Mucosa of gallbladder (tissue), 1 donor: Measurements from ENCODE around the gene RSAD1. TPM values are rescaled to one million over a fixed set of nuclear protein-coding genes. Genes with fewer than 3 reads are reported as not detected.

Experiments used
- DNase-seq: peaks from one replicate; pipeline ENCODE4 v3.0.0-alpha.2; 2020; ENCODE audit warnings: low spot score
- total RNA-seq: library from RNA; stranded (reverse); gene quantifications from one replicate; pipeline ENCODE4 v1.2.1, GENCODE V29; 2021
- donor health status: DM: no; HTN: no; CAD: no.

The RSAD1 gene
- total RNA-seq, 1 donor from 2014 or later: 35.4 TPM

- no peak for DNase-seq
Observed at GRCh38 chr17:50495217-50495823, 16.7 kb downstream of the RSAD1 start.

- DNase-seq: no peak
Observed at GRCh38 chr17:50495918-50496317, 17.3 kb downstream of the RSAD1 start.

- no peak for DNase-seq
Observed at GRCh38 chr17:50498021-50498874, 19.6 kb downstream of the RSAD1 start.

DNA sequence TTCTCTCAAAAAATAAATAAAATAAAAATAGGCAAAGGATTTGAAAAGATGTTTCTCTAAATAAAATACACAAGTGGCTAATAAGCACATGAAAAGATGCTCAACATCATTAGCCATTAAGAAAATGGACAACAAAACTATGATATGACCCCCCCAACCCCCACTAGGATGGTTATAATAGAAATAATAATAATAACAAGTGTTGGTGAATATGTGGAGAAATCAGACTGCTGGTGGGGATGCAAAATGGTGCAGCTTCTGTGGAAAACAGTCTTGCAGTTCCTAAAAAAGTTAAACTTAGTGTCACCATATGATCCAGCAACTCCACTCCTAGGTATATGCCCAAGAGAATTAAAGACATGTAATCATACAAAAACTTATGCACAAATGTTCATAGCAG is 20.6 kb downstream of the RSAD1 start:
- no peak for DNase-seq

DNA sequence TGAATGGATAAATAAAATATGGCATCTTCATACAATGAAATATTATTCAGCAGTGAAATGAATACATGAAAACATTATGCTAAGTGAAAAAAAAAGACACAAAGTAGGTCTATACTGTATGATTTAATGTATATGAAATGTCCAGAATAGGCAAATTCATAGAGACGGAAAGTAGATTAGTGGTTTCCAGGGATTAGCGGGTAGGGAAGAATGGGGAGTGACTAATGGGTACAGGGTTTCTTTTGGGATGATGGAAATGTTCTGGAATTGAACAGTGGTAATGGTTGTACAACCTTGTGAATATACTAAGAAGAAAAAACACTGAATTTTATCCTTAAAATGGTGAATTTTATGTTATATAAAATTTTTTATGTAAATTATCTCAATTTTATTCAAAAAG is 21.1 kb downstream of the RSAD1 start:
- DNase-seq: no peak

DNA sequence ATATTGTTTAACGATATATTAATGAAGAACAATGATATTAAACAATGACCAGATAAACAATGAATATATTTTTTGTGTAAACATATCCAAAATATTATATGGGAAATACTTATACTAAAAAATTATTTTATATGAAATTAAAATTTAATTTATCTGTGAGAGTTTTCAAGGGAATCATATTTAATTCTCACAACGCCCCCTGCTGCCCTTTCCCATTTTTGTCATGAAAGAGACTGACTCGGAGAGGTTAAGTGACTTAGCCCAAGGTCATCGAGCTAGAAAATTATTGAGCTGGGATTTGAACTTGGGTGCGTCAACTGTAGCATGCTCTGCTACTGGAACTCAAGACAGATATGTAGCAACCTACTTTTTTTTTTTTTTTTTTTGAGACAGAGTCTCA is 22.4 kb downstream of the RSAD1 start:
- DNase-seq: peak; percentile 48

DNA sequence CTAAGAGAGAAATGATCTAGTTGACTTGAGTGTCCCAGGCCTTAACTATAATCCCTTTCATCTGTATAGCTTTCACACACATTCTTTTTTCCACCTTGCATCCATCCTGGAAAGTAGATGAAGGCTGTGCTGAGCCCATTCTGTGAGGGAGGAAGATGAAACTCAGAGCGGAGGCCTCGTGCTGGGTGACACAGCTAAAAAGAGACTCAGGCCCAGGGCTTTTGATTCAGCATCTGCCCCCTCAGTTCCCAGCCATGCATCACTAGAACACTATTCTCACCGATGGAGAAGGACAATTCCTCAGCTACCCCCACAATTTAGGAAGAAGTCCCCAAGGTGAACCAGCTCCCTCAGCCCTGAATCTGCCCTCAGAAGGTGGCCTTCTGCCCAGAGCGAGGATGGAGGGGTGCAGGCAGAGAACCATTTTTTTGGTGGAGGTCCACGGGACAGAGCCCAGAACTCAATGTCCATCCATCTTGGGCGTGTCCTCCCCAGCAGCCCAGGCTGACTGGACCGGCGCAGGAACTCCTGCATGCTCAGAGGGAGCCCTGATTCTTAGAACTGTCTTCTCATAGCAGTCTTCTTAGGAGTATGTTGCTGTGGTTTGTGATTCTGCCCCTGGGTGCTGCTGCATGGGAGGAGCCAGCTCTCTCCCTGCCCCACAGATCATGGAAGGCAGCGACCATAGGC is 23.8 kb downstream of the RSAD1 start:
- no peak for DNase-seq

DNA sequence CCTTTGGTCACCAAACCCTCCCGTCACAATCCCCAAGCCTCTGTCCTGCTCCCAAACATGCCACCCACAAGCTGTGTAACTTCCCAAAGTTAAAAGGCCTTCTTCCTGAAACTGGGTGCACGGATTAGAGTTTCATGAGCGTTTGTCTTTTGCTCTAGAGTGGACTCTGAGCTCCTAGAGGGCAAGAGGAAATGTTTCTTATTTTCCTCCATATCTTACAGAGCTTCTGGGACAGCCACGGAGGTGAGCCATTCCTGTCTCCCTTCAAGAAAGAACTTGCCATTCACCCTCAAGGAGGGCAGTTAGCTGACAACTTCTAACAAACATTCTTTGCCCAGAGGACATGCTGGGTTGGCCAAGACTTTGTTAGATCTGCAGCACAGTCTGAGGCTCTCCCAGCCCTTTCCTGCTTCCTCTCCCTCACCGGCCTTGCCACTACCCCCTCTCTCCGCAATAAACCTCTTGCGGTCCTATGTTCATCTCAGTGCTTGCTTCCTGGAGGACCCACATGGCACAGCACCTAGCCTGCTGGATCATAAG is 27.0 kb downstream of the RSAD1 start:
- DNase-seq: no peak

GRCh38 chr17:50506298-50506697 is 27.6 kb downstream of the RSAD1 start:
- DNase-seq: no peak

DNA sequence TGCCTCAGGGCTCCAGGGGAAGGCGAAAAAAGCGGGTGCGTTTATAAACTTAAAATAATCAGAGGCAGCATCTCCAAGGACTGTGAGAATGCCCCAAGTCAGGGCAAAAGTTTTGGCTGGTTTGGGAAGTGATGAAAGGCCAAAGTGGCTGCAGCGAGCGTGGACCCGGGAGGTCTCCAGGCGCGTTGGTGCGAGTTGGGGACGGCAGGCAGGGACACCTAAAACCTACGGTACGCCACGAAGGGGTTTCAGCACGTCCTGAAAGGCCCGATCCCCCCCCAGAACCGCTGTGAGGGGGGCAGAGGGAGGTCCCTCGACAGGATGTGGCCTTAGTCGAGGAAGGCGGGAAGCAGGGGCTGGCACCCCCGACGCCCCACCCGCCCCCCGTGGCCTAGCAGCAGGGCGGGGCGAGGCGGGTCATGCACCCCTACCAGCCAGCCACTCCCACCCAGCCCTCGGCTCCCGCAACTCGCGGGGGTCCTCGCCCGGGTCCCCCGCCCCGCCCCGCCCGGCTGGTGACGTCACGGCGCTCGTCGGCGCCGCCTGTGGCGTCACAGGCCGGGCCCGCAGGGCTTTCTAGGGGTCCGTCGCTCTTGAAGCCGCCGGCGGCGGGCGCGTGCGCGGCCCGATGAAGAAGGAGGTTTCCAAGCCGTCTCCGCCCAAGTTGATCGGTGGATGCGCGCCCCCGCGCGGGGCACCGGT is 29.4 kb downstream of the RSAD1 start, which contains the start of gene MYCBPAP:
TSS of gene MYCBPAP (plus strand) at position 569 of the 702 bp plus-strand sequence. CDS start 236 bp downstream, outside the sequence.
- peak; percentile 83 for DNase-seq

DNA sequence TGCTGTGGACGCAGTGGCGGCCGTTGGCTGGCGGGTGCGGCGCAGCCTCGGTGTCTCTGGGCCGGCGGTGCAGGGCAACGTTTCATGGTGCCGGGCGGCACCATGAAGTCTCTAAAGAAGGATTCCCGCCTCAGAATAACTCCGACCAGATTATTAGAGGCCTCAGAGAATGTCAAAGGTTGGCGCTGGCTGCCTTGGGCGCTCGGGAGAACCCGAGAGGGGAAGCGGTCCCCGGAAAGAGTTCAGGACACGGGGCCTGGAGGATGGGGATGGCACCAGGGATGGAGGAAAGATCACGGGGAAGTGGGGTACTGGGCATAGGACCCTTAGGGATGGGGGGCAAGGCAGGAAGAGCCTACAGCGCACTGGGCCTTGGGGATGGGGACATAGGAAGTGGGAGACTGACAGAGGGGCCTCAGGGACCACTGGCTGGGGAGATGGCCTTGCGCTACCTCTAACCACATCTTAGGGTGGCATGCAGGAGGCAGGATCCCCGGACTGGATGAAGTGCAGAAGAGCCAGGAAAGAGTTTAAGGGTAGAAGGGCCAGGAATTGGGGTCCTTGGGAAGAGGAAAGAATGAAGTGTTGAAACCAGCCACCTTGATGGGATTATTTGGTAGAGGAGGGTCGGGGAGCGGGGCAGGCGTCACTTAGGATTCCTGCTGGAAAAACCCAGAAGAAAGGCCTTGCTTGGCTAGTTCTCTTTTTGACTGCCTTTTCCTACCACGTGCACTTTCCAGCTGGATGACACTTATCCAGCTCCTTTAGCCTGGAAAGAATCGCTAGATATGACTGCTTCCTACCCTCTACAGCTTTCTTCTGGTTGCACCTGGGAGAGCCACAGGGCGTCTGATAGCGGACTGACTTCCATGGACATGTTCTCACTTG is 30.2 kb downstream of the RSAD1 start:
- DNase-seq: no peak

GRCh38 chr17:50511058-50511457 is 32.4 kb downstream of the RSAD1 start:
- no peak for DNase-seq

DNA sequence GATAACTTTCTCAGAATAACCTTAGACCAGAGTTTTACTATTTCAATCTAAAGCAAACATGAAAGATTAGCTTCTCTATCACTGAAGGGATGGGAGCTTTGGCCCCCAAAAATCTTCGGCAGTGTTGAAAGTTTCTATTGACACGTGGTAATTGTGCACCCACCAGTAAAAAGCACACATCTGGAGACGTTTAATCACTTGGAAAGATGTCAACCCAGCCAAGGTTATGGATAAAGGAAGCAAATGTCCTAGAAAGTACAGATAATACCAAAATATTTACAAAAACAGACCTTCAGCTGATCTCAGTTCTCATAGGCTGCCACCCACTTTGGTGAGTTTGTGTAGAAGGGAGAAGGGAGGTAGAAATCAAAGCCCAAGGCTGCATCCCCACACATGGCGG is 34.8 kb downstream of the RSAD1 start:
- DNase-seq: no peak

DNA sequence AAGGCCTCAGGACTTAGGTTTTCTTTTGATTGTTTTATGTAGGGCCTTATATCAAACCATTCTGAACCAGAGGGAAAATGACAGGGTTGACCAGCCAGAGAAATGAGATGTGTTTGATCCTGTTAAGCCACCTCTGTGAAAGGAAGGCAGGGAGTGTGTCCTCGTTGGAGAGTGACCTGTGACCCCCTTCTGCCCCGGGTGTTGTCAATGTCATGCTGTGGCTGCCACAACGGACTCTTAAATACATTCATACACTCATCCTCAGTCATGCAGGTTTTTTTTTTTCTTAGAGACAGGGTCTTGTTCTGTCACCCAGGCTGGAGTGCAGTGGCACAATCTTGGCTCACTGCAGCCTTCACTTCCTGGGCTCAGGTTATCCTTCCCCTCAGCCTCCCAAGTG is 35.7 kb downstream of the RSAD1 start:
- DNase-seq: no peak

DNA sequence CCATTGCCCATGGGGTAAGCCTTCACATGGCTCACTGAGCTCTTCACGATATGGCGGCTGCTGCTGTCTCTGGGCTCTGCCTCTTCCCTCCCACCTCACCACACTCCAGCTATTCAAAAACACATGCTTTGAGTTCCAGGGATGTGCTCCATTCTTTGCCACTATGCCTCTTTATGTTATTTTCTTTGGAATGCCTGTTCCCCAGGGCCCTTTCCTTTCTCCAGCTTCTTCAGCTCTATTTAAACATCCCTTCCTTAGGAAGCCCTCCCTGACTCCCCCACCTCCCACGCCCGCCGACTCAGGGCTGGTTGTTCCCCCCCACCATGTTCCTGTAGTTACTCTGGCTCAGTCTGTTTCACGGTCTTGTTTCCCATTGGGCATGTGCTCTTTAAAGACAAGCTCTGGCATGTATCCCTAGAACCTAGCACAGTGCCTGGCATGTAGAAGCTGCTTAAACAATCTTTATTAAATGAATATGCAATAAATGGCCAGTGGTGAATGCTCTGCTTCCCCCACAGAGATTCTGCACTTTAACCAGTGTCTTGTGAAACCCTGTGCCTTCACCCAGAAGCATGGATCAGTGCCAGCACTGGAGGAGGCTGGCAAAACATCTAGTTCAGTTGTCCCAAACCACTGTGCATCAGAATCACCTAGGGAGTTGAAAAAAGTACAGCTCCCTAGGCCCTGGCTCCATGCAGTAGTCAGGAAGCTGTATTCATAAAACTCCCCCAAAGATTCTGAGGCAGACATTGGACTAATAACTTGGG is 36.5 kb downstream of the RSAD1 start:
- no peak for DNase-seq

DNA sequence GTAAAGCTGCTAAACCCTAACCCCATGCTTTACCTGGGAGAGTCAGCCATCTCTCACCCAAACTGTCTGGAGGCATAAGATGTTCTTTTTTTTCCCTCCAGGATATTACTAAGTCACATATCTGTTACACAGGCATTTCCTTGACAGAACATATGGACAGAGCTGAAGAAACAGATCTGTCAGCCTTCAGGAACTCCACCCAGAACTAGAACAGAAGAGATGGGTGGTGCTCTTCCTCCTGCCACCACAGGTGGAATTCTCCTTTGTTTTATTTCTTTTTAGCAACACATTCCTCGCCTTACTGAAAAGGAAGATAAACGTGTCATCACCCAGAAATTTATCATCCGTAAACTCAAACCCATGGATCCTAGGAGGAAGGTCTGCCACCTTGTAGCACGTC is 38.4 kb downstream of the RSAD1 start:
- DNase-seq: no peak

DNA sequence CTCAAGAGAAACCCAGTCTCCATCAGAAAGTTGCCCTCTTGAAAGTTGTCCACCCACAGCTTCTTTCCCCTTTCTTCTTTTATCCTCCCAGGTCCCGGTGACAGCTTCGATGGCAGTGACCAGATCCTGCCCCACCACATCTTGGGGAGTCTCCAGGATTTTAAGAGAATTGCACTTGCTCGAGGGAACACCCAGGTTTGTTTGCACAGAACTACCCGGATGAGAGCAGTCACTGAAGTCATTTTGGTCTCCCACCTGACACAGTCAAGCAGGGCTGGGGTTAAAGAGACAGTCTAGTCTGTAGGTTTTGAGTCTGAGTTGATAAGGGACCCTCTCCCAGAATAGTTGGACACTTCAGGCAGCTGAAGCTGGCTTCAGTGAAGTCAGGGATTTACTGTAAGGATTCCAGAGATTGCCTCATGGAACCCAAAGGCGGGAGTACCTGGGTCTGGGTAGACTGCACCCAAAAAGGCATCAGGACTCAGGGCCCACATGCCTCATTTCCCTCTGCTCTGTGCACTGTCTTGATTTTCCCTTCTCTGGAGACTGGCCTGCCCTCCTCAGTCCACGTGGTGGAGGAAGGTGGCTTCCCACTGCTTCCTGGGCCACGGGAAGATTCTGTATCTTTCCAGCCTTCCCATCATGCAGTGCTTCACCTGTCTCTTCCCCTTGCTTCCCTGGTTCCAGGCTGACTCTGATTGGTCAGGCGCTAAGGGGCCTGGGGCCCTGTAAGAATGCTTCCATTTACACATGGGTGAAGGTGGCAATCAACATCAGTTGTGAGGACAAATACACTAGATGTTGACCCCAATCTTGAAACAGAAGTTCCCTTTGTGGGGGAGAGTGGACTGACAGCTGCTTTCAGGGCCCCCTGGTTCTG is 39.1 kb downstream of the RSAD1 start:
- no peak for DNase-seq

- no peak for DNase-seq
Observed at GRCh38 chr17:50518384-50519023, 39.8 kb downstream of the RSAD1 start.
